GM19324 (cell line): ENCODE measurements around the gene SFR1.
A peak's percentile ranks its signal among the peaks of the same experiment; 100 is the strongest.

ENCODE experiments used
- ATAC-seq: cut with Tn5 transposase; IDR thresholded peaks from one replicate; pipeline ENCODE4 v1.9.1; 2021; ENCODE audit warnings: mild to moderate bottlenecking, moderate library complexity; ENCODE audit not compliant: unreplicated experiment, low FRiP score

The SFR1 gene

GRCh38 chr10:104104418-104104817 lies 17.6 kb upstream of the SFR1 start:
- no peak for ATAC-seq

DNA sequence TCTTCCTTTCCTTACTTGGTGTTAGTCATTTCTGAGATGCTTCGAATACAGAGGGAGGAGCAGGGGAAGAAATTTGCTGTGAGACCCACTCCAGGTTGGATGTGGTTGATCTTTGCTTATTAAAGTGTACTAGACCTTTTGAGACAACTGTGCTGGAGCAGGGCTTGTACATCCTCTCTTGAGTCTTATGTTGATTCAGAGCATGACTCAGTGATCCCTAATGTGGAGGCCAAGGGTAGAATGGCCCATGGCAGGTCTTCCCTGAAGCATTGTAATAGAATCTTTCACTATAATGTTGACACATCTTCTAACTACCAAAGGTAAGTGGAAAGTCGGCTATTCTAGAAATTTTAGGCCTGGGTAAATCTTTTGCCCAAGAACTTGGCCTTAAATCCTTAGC lies 17.0 kb upstream of the SFR1 start:
- no peak for ATAC-seq

- ATAC-seq: peak; percentile 82
Measured at GRCh38 chr10:104109908-104110662, 11.9 kb upstream of the SFR1 start.

DNA sequence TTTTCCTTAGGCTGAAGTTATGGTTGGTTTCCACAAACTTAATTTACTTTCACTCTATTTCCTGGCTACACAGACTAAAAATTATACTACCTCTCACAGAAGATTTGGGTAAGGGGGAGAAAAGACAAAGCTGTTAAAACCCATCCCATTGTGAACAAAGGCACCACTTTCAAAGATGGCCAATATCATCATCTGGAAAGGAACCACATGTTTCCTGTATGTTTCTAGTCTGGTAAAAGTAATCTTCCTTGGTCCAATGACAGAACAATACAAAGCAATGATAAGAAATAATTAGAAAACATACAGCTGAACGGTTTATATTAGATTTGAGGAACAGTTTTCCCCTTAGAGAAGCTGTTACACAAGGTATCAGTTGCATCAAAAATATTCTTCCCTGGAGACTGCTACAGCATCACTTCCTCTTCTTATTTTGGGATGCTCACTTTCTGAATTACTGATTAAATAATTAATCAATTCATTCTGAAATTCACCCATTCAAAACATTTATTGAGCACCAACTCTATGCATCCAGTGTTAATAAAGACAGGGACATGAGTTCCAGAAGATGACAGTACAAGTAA lies 8.5 kb upstream of the SFR1 start:
- no peak for ATAC-seq

GRCh38 chr10:104117839-104118323 lies 4.1 kb upstream of the SFR1 start:
- ATAC-seq: no peak

- ATAC-seq: no peak
Measured at GRCh38 chr10:104119996-104120395, 2.0 kb upstream of the SFR1 start.

DNA sequence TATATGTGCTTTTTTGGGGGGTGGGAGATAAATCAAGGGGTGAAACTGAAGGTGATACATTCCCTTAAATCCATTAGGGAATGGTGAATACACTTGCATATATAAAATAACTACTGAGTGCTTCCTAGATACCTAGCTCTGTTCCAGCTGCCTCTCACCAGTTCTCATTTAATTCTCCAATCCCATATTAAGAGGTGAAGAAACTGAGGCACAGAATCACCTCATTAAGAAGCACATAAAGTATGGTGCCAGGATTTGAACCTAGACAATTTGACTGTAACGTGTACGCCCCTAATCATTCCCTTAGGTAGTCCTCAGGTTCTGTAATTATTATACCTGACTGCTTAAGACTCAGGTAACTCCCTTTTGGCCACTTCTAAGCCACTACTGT lies 1.5 kb upstream of the SFR1 start:
- no peak for ATAC-seq

- ATAC-seq: peak; percentile 19
Measured at GRCh38 chr10:104120903-104121484, 977 bp upstream of the SFR1 start.

DNA sequence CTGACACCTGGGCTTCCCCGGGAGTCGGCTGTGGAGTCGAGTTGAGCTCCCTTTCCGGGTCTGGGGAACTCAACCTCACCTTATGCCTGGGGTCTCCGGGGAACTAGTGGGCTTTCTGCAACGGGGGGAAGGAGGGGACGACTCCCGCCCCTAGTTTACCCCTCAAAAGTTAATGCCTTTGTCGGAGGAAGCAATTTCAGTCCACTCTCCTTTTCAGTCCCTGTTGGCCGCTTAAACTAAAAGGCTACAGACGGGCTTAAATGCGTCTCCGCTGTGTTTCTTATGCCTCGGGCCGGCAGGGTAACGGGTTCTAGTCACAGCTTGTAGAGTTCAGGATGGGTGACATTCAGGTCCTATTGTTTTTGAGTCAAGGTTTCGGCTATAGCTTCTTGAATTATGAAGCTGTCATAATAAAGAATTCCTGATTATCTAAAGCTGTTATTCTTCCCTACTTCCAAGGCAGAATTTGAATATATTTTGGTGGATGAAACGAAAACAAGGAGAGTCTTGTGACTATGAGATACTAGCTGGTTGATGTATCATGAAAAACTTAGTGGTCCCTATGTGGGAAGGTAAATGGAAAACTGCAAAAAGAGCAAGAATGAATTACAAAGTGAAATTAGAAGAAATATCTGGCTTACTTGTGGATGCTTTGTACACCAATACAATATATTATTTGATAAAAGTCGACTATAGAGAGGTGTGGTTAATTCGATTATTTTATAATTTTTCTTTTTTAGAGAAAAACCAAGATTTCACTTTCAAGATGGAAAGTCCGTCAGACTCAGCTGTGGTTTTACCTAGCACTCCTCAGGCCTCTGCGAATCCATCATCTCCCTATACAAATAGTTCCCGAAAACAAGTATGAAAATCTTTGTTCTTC lies 495 bp downstream of the SFR1 start:
- ATAC-seq: peak; percentile 1

DNA sequence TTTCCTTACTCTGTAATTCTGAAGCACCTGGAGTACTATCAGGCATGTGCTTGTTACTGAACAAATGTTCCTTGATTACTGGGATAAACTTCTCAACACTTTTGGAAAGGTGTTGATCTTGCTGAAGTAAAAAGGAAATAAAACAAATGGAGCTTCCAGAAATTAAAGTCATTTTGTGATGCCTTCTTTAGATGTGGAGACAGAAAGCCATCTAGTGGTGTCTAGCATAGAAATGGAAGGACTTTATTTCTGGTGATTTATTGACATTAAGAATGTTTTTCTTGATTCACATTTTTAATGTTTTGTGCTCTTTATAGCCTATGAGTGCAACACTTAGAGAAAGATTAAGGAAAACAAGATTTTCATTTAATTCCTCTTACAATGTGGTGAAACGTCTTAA lies 1.4 kb downstream of the SFR1 start:
- no peak for ATAC-seq

DNA sequence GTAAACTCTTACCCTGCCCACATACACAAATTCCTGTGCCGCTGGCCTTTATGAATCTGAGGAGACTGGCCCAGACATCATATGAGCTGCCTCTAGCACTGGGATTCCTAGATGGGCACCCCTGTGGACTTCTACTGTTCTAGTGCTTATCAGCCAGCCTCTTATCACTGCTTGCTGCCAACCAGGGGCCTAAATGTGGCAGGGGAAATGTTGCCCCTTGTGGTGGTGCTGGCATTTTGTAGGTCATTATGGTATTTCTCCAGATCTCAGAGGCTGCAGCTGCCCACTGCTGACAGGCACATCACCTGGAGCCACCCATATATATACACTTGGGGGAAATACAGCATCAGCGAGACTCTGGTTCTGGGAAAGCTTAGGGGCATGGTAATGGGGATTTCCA lies 5.4 kb downstream of the SFR1 start:
- no peak for ATAC-seq

DNA sequence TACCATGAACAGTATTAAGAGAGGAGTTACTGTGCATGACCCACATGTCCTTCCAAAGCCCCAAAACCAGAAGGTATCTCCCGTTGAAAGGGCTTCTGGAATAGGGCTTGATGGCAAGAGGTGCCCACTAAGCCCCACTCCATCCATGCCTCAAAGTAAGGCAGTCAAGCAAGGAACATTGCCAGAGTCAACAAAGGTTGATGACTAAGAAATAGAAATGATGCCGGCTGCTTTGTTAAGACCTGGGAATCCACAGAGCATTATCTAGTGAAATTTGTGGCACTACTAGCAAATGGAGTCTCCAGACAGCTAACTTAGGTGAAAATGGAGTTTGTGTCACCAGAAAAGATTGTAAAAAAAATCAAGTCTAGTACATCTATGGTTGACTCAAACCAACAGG lies 6.2 kb downstream of the SFR1 start:
- no peak for ATAC-seq

- ATAC-seq: no peak
Measured at GRCh38 chr10:104130041-104130440, 8.1 kb downstream of the SFR1 start.

DNA sequence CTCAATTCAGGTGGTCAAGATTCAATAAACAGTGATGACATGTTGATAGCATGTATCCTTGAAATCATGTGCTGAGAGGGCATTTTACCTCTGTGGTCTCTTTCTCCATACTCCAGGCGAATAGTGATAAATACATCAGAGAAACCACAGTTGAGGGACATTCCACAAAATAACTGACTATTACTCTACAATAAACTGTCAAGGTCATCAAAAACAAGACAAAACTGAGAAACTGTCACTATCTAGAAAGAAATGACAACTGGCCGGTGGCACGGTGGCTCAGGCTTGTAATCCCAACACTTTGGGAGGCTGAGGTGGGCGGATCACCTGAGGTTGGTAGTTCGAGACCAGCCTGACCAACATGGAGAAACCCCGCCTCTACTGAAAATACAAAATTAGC lies 16.2 kb downstream of the SFR1 start:
- no peak for ATAC-seq

DNA sequence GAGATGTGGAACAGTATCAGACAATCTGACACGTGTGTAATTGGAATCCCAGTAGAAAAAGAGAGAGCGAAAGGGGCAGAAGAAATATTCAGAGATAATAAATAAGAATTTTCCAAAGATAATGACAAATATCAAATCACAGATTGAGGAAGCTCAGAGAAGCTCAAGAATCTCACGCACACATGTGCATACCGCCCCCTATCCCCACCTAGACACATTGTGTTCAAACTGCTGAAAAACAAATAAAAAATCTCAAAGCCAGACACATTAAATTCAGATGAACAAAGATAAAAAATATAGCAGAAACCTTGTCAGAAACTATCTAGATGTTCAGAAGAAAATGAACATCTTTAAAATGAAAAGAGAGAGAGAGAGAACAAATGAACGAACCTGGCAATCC lies 17.2 kb downstream of the SFR1 start:
- ATAC-seq: no peak

DNA sequence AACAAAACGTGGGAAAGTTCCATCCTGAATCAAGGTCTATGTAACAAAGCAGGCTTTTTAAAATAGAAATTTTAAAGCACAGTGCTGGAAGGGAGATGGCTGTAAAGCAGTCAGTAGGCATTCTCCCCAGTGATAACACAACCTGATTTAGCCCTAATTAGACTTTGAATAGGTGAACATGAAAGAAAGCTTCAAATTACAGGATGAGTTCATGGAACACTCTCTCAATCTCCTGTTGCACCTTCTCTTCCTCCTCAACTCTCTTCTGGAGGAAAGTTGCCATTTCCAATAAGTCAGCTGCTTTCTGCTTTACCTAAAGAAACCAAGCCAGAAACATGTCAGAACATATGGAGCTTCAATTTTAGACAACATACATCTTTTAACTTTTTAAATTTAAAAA lies 20.1 kb downstream of the SFR1 start:
- ATAC-seq: no peak

DNA sequence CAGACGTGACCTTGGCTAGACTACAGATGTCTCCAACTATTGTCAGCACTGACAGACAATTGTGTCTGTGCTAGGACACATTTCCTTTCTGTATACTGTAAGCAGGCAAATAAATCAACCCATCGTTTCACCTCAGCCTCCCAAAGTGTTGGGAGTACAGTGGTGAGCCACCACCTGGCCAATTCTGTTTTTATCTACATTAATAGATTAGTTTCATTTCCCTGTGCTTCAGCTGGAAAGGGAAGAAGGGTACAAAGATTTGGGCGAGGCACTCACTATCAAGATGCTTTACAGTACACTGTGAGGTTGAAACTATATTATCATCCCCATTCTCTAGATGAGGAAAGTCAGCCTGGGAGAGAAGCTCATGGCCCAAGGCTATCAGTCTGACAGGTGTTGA lies 21.9 kb downstream of the SFR1 start:
- ATAC-seq: no peak

- no peak for ATAC-seq
Measured at GRCh38 chr10:104144931-104145330, 23.0 kb downstream of the SFR1 start.

GRCh38 chr10:104146882-104147281 lies 24.9 kb downstream of the SFR1 start:
- ATAC-seq: no peak

DNA sequence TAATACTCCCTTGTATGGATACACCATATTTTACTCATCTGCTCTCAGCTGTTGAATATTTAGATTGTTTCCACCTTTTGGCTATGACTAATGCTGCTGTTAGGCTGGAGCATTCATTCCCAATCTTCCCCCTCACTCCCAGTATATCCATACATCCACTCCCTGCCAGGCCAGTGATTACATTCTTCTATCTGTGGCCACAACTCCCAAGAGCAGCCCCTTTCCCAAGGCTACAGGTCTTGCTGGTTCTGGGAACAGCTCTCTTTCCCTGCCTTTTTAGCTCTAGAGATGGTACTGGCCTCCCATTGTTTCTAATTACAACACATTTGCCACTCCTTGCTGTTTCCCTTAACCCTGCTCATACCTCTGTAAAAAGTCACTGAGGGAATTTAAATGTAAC lies 28.2 kb downstream of the SFR1 start:
- ATAC-seq: no peak

DNA sequence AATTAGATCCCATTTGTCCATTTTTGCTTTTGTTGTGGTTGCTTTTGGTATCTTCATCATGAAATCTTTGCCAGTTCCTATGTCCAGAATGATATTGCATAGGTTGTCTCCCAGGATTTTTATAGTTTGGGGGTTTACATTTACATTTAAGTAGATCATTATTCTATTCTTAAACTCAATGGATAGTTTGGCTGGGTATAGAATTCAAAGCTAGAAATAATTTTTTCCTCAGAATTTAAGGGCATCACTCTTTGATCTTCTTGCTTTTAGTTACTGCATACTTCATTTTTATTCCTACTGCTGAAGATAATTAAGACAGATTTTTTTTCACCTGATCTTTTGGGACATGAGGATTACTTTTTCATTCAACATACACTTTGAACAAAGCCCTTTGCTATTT lies 29.8 kb downstream of the SFR1 start:
- no peak for ATAC-seq
